ENCODE results near the gene ITPR1.

DNA sequence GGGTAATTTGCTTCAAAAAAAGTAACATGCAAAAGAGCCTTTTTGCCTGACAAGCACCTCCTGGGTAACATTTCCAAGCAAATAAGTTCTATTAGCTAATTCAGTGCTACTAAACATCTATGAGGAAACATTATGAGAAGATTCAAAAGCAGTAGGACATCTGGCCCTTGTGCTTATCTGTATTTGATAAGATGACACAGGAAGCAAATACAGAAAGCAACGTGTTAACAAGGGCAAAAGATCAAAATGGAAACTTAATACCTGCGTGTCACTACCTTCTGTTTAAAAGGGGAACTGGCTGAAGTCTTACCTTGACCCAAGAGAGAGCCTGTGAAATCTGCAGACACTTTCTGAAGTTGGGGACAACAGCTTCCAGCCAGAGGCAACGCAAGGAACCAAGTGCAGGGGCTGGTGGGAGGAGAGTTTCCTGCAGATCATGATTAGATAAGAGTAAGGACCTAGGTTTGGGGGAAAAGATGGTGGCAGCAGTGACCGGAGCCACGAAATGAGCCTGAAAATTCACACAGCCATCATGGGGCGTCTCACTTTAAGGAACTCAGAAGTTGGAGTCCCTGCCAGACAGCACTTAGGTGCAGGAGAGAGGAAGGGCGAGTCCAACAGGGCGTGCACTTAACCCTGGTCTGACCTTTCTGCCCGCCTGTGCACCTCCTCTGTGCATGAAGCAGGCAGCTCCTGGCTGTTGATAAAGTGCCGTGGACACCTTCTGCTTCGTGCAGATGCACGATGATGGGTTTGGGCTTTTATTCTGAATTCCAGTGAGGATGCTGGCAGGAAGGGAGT, 332.5 kb downstream of the ITPR1 start:
- TF ChIP-seq RARB (CRISPR knock-in tag; IDR thresholded peaks at IDR 0.05) (no peak), SNAI2 (CRISPR knock-in tag; IDR thresholded peaks at IDR 0.05) (no peak), ISL1 (CRISPR knock-in tag; IDR thresholded peaks at IDR 0.05) (no peak)
- TF ChIP-seq, protein P1, sequence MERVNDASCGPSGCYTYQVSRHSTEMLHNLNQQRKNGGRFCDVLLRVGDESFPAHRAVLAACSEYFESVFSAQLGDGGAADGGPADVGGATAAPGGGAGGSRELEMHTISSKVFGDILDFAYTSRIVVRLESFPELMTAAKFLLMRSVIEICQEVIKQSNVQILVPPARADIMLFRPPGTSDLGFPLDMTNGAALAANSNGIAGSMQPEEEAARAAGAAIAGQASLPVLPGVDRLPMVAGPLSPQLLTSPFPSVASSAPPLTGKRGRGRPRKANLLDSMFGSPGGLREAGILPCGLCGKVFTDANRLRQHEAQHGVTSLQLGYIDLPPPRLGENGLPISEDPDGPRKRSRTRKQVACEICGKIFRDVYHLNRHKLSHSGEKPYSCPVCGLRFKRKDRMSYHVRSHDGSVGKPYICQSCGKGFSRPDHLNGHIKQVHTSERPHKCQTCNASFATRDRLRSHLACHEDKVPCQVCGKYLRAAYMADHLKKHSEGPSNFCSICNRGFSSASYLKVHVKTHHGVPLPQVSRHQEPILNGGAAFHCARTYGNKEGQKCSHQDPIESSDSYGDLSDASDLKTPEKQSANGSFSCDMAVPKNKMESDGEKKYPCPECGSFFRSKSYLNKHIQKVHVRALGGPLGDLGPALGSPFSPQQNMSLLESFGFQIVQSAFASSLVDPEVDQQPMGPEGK (CRISPR knock-in tag; IDR thresholded peaks at IDR 0.05; ENCODE audit: borderline replicate concordance): no peak
- TF ChIP-seq, protein P2, sequence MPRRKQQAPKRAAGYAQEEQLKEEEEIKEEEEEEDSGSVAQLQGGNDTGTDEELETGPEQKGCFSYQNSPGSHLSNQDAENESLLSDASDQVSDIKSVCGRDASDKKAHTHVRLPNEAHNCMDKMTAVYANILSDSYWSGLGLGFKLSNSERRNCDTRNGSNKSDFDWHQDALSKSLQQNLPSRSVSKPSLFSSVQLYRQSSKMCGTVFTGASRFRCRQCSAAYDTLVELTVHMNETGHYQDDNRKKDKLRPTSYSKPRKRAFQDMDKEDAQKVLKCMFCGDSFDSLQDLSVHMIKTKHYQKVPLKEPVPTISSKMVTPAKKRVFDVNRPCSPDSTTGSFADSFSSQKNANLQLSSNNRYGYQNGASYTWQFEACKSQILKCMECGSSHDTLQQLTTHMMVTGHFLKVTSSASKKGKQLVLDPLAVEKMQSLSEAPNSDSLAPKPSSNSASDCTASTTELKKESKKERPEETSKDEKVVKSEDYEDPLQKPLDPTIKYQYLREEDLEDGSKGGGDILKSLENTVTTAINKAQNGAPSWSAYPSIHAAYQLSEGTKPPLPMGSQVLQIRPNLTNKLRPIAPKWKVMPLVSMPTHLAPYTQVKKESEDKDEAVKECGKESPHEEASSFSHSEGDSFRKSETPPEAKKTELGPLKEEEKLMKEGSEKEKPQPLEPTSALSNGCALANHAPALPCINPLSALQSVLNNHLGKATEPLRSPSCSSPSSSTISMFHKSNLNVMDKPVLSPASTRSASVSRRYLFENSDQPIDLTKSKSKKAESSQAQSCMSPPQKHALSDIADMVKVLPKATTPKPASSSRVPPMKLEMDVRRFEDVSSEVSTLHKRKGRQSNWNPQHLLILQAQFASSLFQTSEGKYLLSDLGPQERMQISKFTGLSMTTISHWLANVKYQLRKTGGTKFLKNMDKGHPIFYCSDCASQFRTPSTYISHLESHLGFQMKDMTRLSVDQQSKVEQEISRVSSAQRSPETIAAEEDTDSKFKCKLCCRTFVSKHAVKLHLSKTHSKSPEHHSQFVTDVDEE (CRISPR knock-in tag; IDR thresholded peaks at IDR 0.05): no peak

Measured in SK-N-SH treated with all-trans-retinoic acid at 6 μM for 48 hours (cell line).